Adrenal gland (tissue), 5 donors: Measurements from ENCODE around the gene MAN2C1.

Source experiments
- CTCF ChIP-seq, 6 experiments: fragments of 450-650 bp in 4 of 6; fragments of 200-600 bp in 2 of 6; sonication (generic) in 1 of 6; IDR thresholded peaks; 1 replicate in 5 of 6; 2 replicates in 1 of 6; pipeline versions ENCODE4 v1.5.1 to v1.8.0; 2016 to 2021; ENCODE audit warnings: antibody characterized with exemption in 6 of 6, mild to moderate bottlenecking in 2 of 6, moderate library complexity in 1 of 6
- POLR2A ChIP-seq, 2 donors: fragments of 450-650 bp; IDR thresholded peaks; one replicate each; pipeline ENCODE4 v1.6.1; 2017; ENCODE audit warnings: antibody characterized with exemption in 2 of 2, mild to moderate bottlenecking in 2 of 2, moderate library complexity in 1 of 2
- donor health status: DM: no; HTN: no; CAD: no.

GRCh38 chr15:75325922-75326321, 42.5 kb downstream of the MAN2C1 start:
- TF ChIP-seq CTCF (IDR thresholded peaks at IDR 0.05) (no peak), POLR2A (IDR thresholded peaks at IDR 0.05) (no peak)
